ENCODE data around the gene CDHR4.
"Not testable (repeated sequence)": the region's sequence is repeated elsewhere in the genome, so short reads cannot be mapped to it uniquely, and the experiment has no call there.

The CDHR4 gene

GRCh38 chr3:49802719-49803464 is 3.2 kb upstream of the CDHR4 start, which contains the start of gene INKA1:
Gene INKA1, plus strand, starts transcription at chr3:49803261. Its CDS starts 132 bp downstream, at chr3:49803393.
- DNase-seq, result no peak

- no peak for DNase-seq
These were observed 1.5 kb upstream of the CDHR4 start for GRCh38 chr3:49801160-49801559.

- DNase-seq, result no peak
These were observed 568 bp downstream of the CDHR4 start for GRCh38 chr3:49799105-49799504.

- no peak for DNase-seq
These were observed 4.5 kb downstream of the CDHR4 start for GRCh38 chr3:49794926-49795905.

GRCh38 chr3:49794431-49794830 is 5.2 kb downstream of the CDHR4 start:
- no peak for DNase-seq

GRCh38 chr3:49793486-49794085 is 6.1 kb downstream of the CDHR4 start:
- no peak for DNase-seq

- DNase-seq, result no peak
These were observed 7.1 kb downstream of the CDHR4 start for GRCh38 chr3:49792371-49793150.

- DNase-seq, result no peak
These were observed 8.1 kb downstream of the CDHR4 start for GRCh38 chr3:49791571-49791970.

- DNase-seq, result no peak
These were observed 8.9 kb downstream of the CDHR4 start for GRCh38 chr3:49790626-49791411.

- no peak for DNase-seq
These were observed 11.6 kb downstream of the CDHR4 start for GRCh38 chr3:49788056-49788455.

- no peak for DNase-seq
These were observed 12.1 kb downstream of the CDHR4 start for GRCh38 chr3:49787536-49787935.

GRCh38 chr3:49787182-49787464 is 12.6 kb downstream of the CDHR4 start:
- DNase-seq, result no peak

GRCh38 chr3:49786357-49787181 is 13.1 kb downstream of the CDHR4 start, which contains the start of gene IP6K1:
Gene IP6K1, minus strand, starts transcription at chr3:49786542. Its CDS starts 38,502 bp downstream, at chr3:49748040.
- DNase-seq, result peak; percentile 85

- no peak for DNase-seq
These were observed 13.9 kb downstream of the CDHR4 start for GRCh38 chr3:49785565-49786356.

- not testable (repeated sequence) for DNase-seq
These were observed 17.4 kb downstream of the CDHR4 start for GRCh38 chr3:49782277-49782676.

- no peak for DNase-seq
These were observed 18.1 kb downstream of the CDHR4 start for GRCh38 chr3:49781415-49782199.

GRCh38 chr3:49780975-49781365 is 18.7 kb downstream of the CDHR4 start:
- DNase-seq, result not testable (repeated sequence)

GRCh38 chr3:49780080-49780974 is 19.3 kb downstream of the CDHR4 start:
- DNase-seq, result no peak

All from NCI-H1436 treated with DMSO at 0.1 percent for 48 hours (cell line).